HL-60/S4 treated with phorbol 12-myristate 13-acetate at 8.2 ng/mL for 4 days and 3 days (cell line): ENCODE results near the gene PAQR8.

Experiments
- in situ Hi-C: fragments of 300-500 bp; cut with MboI; formaldehyde crosslinking; loops from 2 replicates; pipeline ENCODE4 v1.15.0; 2022; ENCODE audit warnings: low sequenced_read_pairs

Gene PAQR8, protein sequence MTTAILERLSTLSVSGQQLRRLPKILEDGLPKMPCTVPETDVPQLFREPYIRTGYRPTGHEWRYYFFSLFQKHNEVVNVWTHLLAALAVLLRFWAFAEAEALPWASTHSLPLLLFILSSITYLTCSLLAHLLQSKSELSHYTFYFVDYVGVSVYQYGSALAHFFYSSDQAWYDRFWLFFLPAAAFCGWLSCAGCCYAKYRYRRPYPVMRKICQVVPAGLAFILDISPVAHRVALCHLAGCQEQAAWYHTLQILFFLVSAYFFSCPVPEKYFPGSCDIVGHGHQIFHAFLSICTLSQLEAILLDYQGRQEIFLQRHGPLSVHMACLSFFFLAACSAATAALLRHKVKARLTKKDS

DNA sequence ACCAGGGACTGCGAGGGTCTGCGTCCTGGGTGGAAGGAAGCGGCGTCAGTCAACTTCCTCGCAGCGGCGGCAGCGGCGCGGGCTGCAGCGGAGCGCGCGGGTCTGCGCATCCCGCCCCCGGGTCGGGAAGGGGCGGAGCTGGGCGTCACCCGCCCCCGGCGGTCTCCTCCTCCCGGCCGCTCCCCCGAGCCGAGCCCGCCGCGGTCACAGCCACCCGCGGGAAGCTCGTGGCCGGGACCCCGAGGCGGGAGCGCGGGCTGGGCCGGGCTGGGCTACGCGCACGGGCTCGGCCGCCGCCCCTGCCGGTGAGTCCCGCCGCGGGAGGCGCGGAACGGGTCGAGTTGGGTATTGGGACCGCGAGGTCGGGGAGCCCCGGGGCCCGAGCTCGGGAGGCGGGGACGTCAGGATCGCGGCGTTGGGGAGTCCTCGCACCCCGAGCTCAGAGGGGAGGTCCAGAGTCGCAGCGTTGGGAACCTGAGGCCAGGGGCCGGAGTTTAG is at the start of gene PAQR8:
Gene PAQR8, plus strand, starts transcription at position 207 of the 498 bp plus-strand sequence. CDS start 41,063 bp downstream, outside the sequence.
- in situ Hi-C loops, result no loop called here

DNA sequence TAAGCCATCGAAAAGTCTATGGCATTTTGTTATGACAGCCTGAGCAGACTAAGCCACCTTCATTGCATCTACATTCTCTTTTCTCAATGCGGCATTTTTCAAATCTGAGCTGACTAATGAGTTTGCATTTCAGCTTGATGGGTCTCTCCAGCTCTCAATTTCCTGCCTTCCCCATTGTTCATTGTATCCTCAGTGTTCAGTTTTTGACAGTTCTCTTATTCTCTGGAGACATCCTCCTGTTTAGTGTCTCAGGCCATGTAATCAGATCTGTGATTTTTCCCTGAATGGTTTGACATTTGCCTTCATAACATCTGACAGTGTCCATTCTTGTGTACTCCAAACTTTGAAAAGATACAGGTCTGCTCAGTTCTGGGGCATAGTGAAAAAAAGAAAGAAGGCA is 49.5 kb upstream of the PAQR8 start:
- in situ Hi-C loops, result no loop called here

DNA sequence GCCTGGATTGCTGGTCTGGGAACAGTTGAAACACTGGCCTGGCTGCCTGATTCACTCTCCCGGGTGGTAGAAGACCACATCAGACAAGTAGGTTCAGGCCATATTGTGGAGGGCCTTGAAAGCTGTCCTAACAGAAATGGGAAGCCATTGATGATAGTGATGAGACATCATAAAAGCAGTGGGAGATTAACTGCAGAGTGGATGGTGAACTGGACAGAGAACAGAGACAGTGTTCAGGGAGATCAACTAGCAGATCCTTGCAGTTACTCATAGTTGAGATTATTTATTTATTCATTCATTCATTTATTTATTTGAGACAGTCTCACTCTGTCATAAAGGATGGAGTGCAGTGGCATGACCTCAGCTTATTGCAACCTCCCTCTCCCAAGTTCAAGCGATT is 47.2 kb upstream of the PAQR8 start:
- in situ Hi-C loops, result no loop called here

DNA sequence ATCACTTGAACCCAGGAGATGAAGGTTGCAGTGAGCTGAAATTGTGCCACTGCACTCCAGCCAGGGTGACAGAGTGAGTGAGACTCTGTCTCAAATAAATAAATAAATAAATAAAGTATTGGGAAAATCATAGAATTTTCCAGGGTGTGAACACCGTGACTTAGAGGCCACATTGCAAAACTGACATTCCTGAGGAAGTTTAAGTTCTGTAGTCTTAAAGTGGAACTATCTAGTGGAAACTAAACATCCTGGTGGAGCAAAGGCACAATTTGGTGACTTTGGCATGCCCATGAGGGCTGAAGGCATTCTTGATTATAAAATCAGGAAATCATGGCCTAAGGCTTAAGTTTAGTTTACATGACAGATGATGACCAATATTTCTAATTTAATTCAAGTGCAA is 44.7 kb upstream of the PAQR8 start:
- in situ Hi-C loops, result no loop called here

DNA sequence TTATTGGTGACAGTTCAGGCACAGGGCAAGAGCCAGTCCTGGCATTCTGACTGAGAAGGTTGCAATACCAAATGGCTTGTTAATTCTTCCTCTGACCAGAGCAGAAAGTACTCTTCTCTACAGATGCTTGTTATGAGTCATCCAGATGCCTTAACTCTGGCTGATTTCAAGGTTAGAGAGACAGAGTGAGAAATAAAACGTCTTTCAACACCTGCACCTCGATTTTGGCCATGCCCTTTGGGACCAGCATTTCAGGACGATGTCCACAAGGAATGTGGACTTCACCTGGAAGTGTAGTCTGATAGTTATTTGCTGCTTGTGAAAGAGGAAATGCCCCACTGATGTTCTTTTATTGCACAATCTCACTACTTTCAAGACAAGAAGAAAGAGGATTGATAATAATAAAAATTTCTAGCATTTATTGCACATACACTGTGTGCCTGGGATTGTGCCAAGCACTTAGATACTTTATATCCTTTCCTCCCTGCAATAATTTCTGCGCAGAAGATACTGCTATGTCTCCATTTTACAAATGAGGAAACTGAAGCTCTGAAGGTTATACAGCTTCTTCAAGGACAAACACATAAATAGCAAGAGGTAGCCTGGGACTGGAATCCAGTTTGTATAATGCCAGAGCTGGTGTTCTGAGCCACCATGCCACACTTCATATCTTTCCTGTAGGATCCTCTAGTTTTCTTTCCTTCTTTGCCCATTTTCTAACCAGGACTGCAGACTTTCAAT is 43.9 kb upstream of the PAQR8 start:
- in situ Hi-C loops, result no loop called here

DNA sequence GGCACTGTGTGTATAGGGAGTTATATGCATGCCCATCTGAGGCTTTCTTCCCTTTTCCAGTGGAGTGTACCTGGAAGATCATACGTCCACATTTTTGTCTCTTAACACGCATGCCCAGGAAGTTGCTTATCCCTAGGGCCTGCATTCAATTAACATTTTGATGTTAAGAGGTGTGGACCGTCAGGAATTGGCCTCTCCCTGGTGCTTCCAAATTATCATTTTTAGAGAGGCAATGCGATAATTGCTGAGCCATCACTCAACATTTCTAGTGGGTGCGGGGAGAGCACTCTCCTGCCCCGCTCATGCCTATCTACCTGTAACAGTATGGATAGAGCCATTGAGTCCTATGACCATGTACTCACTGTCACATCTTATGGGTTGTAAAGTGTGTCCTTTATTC is 37.8 kb upstream of the PAQR8 start:
- in situ Hi-C loops, result no loop called here

DNA sequence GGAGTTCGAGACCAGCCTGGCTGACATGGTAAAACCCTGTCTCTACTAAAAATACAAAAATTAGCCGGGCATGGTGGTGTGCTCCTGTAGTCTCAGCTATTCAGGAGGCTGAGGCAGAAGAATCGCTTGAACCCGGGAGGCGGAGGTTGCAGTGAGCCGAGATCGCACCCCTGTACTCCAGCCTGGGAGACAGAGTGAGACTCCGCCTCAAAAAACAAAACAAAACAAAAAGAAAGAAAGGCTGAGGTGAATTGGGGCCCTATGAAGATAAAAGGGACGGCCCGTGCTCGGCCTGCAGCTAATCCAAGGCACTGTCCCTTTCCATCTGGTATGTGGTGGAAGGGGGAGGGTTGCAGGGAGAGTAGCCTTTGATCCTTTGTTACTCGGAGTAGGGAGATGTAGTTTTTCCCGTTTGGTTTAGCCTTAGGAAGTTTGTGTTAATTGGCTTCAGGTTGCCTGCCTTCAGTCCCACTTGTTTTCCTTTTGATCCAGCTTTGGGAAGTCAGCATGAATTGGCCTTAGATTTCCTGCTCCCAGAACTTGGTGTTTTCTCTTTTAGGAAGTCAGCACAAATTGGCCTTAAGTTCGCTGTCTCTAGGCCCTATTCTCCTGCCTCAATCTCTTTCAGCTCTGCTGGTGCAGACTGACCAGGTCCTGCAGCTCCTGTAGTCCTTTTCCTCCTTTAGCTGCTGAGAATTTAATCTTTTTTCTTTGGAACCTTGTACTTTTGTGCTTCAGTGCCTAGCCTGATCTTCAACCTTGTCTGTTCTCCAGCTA is 36.1 kb upstream of the PAQR8 start:
- in situ Hi-C loops, result no loop called here

DNA sequence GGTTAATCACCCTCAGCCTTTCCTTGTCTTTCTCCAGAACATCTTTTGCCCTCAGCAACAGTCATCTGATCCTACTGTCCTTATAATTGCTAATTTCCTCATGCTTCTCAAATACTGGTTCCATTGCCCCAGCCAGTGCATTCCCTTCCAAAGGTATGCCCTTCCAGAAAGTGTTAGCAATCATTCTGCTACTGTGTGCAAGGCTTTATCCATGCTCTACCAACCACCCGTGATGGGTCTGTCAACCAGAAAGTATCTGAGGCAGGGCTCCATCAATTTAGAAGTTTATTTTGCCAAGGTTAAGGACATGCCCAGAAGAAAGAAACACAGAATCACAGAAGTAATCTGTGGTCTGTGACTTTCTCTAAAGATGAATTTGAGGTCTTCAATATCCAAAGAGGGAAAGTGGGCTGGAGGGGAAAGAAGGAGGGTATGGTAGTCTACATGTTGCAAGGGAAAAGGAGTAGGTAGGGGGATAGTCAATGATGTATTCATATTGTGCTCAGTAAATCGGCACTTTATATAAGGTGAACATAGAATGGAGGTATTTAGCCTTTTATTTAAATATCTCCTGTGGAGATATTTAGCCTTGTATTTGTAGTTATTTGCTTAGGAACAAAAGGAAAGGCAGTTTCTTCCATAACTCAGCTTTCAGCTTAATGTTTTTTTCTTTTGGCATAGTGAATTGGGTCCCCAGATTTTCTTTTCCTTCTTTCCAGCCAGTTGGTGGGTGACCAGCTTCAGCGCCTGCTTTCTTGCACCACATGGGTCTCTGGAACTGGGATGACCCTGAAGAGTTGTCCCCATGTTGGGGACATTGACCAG is 35.2 kb upstream of the PAQR8 start:
- in situ Hi-C loops, result no loop called here

DNA sequence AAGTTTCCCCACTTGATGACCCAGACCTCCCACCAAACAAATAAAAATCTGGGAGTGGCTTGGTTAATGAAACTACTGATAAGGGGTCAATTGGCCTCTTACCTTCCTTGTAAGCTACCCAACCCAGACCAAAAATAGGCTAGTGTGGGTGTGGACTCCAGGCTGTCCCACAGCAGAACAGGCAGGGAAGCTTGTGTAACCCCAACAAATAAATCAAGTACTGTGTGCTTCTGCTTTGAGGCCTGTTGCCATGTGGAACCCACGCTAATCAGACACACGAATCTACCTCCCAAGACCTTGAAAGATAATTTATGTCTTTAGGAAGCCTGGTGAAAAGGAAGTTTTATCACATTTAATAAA is 33.7 kb upstream of the PAQR8 start:
- in situ Hi-C loops, result no loop called here

DNA sequence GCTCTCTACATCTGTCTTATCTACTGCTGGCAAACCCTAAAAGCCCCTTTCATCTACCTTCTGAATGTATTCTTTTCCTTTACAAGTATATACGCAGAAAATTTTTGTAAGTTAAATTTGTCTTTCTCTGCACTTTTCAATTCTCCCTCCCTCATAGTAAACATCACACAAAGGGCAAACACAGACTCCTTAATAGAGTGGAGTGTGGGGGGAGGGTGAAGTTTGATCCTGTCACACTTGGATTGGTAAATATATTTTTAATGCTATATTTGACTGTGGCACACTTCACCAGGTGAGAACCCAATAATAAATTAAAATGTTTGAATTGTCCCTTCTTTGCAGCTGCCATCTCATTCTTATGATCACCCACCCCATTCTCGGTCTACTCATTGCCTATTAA is 33.2 kb upstream of the PAQR8 start:
- in situ Hi-C loops, result no loop called here

DNA sequence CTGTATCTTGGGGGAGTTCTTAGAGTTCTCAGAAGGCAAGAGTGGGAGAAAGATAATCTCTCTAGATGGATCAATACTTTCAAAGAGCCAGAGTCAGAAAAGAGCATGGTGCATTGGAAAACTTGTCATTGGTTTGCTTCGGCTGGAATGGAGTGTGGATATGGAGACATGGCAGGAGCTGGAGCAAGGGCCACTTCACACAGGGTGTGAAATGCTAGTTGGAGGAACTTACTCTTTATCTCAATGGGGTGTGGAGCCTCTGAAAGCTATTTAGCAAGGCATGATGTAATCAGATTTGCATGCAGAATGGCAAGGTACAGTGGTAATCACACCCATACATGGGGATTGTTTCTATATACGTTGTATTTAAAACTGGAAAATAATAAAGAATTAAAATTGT is 31.5 kb upstream of the PAQR8 start:
- in situ Hi-C loops, result no loop called here

DNA sequence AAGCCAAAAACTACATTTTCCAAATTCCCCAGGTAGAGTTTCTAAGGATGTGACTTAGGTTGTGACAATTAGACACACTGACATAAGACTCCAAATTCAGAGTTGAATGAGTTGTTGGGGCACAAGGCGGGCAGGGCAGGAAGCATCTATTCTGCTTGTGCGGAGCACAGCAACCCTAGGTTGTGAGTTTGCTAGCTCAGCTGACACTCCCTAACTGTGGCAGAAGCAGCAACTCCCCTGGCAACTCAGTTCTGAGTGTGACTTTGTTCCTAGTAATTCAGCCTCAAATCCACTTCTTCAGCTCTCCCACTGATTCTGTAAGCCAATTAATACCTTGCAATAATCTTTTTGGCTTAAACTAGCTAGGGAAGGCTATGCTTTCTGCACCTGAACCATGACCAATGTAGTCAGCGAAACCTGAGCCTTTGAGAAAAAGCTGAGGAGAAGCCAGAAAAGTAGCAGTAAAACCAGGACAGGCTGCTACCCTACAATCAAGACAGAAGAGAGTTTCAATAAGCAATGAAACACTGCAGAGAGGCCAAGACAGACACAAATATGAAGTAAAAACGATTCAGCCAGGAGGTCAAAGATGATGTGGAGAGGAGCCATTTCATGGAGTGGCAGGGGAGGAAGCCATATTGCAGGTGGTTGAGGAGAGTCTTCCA is 30.0 kb upstream of the PAQR8 start:
- in situ Hi-C loops, result no loop called here

DNA sequence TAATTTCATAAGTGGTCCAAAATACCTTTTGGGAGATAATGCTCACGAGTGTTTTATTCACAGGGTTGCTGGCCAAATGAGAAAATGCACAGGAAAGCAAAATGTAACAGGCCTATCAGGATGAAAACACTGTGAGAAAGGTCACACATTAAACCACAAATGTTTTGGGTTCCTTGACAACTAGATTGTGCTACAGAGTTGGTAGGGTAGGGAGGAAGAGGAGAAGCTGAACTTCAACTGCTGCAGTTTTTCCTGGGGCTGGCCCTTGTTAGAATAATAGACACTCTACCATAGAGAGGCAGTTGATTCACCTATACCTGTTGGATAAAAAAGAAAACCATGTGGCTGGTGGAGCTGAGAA is 28.1 kb upstream of the PAQR8 start:
- in situ Hi-C loops, result no loop called here

DNA sequence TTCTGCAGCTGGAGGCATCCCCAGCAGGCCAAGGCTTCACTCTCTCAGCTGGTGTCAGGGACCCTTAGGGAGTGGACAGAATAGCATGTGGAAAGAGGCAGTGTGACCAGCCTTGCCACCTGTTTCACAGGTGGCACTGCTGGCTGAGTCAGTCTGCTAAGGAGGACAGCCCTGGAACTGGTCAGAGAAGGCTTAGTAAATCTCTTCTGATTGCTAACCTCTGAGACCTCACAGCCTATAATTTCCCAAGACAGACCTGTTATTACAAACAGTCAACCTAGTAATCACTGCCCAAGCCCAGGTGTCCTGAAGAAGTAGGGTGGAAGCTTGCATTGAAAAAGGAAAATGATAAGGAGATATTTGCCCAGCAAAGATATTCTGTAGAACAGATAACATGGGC is 26.4 kb upstream of the PAQR8 start:
- in situ Hi-C loops, result no loop called here

DNA sequence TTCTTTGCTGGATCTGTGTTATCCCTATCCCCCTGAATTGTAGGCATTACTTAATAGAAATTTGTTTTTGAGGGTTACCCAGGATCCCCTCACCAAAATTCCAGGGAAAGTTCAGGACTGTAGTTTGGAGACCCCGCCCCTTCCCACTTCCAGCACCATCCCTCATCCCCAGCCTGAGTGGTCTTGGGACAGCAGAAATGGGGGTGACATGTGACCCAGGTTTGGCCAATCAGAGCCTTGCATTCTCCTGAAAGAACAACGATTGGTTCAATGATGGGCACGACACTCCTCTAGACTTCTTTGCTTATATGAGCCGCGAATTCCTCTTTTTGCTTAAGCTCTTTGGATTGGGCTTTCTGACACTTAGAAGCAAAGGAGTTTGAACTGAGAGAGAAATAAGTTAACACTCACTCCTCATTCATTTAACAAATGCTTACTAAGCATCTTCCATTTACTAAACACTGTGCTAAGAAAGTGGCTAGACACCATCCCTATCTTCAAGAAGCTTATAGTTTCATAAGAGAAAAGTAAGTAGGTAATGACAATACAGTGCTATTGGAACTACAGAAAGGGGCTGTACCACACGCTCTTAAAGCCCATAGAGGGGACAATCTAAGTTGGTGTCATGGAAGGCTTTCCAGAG is 24.9 kb upstream of the PAQR8 start:
- in situ Hi-C loops, result no loop called here

DNA sequence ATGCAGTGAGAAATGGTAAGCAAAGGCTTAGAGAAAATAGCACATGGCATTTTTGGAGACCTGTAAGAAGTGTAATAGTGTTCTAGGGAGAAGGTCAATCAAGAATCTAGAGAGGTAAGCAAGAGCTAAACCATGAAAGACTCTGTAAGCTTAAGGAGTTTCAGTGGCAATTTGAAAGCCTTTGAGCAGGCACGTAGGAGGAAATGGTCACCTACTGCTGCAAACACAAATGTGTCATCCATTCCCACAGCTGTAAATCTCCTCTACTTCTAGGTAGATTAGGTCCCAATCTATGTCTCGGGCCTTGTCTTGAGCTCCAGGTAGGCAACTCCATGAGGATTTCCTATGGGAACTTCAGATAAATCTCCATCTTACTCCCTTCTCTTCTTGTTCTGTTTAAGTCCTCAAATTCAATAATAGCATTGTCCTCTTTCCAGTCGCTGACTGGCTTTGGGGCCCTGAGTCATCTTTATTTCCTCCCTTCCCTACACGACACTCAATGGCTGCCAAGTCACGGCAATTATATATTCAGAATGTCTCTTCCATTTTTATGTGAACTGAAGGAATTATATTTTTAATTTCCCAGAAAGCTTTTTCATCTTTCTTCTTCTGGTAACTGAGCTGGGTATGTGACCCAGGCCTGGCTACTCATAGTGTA is 24.2 kb upstream of the PAQR8 start:
- in situ Hi-C loops, result no loop called here

DNA sequence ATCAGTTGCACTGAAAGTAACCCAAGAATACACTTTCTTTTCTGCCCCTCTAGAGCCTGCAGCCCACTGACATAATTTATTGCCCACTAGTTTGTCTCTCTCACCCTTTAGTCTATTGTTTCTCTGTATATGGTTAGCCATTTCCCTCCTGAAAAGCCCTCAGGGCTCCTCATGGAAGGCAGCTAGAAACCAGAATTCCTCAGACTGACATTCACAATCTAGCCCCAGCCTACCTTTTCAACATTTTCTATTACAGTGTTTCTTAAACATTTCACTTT is 21.4 kb upstream of the PAQR8 start:
- in situ Hi-C loops, result no loop called here

DNA sequence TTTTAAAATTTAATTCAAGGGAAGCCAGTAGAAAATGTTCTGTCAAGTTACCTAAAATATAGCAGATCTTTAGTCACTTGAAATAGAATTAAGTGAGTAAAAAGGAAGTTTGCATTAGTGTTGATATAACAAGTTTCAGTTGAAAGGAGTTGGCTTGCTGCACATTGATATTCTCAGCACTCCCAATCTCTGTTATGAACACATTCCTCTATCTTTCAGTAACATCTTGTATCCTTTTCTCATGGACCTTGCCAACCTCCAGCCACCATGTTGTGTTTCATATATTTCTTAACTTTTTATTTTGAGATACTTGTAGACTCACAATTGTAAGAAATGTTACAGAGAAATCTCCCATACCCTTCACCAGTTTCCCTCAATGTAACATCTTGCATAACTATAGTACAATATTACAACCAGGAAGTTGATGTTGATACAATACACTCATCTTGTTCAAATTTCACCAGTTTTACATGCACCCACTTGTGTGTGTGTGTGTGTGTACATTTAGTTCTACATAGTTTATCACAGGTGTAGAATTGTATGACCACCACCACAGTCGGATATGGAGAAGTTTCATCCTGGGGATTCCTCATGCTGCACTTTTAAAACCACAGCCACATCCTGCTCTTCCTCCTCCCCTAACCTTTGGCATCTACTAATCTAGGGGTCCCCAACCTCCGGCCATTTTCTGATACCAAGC is 20.2 kb upstream of the PAQR8 start:
- in situ Hi-C loops, result no loop called here

DNA sequence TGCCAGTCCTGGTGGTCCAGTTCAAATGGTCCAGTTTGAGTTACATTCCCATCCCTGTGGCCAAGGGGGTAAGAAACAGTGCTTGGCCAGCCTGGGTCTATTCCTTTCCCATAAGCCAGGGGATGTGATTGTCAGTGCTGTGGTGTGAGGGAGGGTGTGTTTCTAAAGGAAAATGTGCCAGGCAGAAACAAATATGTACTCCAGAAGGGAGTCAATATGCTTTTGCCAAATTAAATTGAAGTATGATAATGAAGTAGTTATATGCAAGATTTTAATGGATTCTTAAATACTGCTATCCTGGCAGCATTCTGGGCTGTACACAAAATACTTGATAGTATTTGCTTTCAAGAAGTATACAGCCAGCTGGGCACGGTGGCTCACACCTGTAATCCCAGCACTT is 16.6 kb upstream of the PAQR8 start:
- in situ Hi-C loops, result no loop called here
